ENCODE measurements around the gene TRIM42. TPM values are rescaled to one million over a fixed set of nuclear protein-coding genes. Genes with fewer than 3 reads are reported as not detected.

TRIM42 gene
- total and polyA plus RNA-seq, 3 donors from 2014 or later: 12.5 to 39.8 (median 21.4) TPM

- intact Hi-C loops (cut with DNase I; ENCODE audit: low total_unique reads): no loop called here
- no peak for TF ChIP-seq POLR2A (IDR thresholded peaks at IDR 0.05)
- TF ChIP-seq CTCF (IDR thresholded peaks at IDR 0.05): no peak
- Histone ChIP-seq H3K36me3 (ENCODE audit: low read depth, missing control alignments) (no peaks in the 10 kb centered on the region), H3K27ac (no peak overlapping the region), H3K27me3 (no peaks in the 10 kb centered on the region), H3K9me3 (no peaks in the 10 kb centered on the region), H3K4me3 (no peak overlapping the region), H3K4me1 (no peaks in the 10 kb centered on the region)
- DNase-seq: no peak
- WGBS, 2 donors: 84 to 89% methylated on average over 3 of the region's 3 CpGs
Observed at GRCh38 chr3:140699516-140700231, 21.8 kb downstream of the TRIM42 start.

GRCh38 chr3:140702281-140702680, 24.4 kb downstream of the TRIM42 start:
- H3K27ac ChIP-seq: no peak overlapping the region
- no peak for DNase-seq
- 90 to 93% methylated on average over 4 of the region's 4 CpGs for WGBS, 2 donors
- H3K36me3 ChIP-seq (ENCODE audit: low read depth, missing control alignments): no peaks in the 10 kb centered on the region
- H3K4me3 ChIP-seq: no peak overlapping the region
- H3K27me3 ChIP-seq: no peaks in the 10 kb centered on the region
- H3K4me1 ChIP-seq: no peaks in the 10 kb centered on the region
- TF ChIP-seq POLR2A (IDR thresholded peaks at IDR 0.05) (no peak), CTCF (IDR thresholded peaks at IDR 0.05) (no peak)
- no peaks in the 10 kb centered on the region for H3K9me3 ChIP-seq
- intact Hi-C loops (cut with DNase I; ENCODE audit: low total_unique reads): no loop called here

- Histone ChIP-seq H3K27ac (no peak overlapping the region), H3K27me3 (no peaks in the 10 kb centered on the region), H3K4me3 (no peak overlapping the region), H3K4me1 (peaks cover under 1% of the 10 kb centered on the region), H3K9me3 (no peaks in the 10 kb centered on the region), H3K36me3 (ENCODE audit: low read depth, missing control alignments) (no peaks in the 10 kb centered on the region)
- DNase-seq: no peak
- intact Hi-C loops (cut with DNase I; ENCODE audit: low total_unique reads): no loop called here
- TF ChIP-seq POLR2A (IDR thresholded peaks at IDR 0.05) (no peak), CTCF (IDR thresholded peaks at IDR 0.05) (no peak)
- 82 to 100% methylated on average over 1 of the region's 1 CpG for WGBS, 2 donors
Observed at GRCh38 chr3:140703496-140703895, 25.6 kb downstream of the TRIM42 start.

- TF ChIP-seq CTCF (IDR thresholded peaks at IDR 0.05) (no peak), POLR2A (IDR thresholded peaks at IDR 0.05) (no peak)
- no peak overlapping the region for H3K4me3 ChIP-seq
- no peaks in the 10 kb centered on the region for H3K36me3 ChIP-seq (ENCODE audit: low read depth, missing control alignments)
- peaks cover 3% of the 10 kb centered on the region for H3K4me1 ChIP-seq
- no peaks in the 10 kb centered on the region for H3K27me3 ChIP-seq
- DNase-seq: no peak
- no peak overlapping the region for H3K27ac ChIP-seq
- WGBS, 2 donors: 89 to 97% methylated on average over 1 of the region's 1 CpG
- no peaks in the 10 kb centered on the region for H3K9me3 ChIP-seq
- intact Hi-C loops (cut with DNase I; ENCODE audit: low total_unique reads): no loop called here
Observed at GRCh38 chr3:140704733-140705132, 26.9 kb downstream of the TRIM42 start.

GRCh38 chr3:140705954-140706353, 28.1 kb downstream of the TRIM42 start:
- DNase-seq: no peak
- no peaks in the 10 kb centered on the region for H3K36me3 ChIP-seq (ENCODE audit: low read depth, missing control alignments)
- H3K9me3 ChIP-seq: no peaks in the 10 kb centered on the region
- H3K4me1 ChIP-seq: peaks cover 3% of the 10 kb centered on the region
- intact Hi-C loops (cut with DNase I; ENCODE audit: low total_unique reads): no loop called here
- H3K27ac ChIP-seq: no peak overlapping the region
- H3K4me3 ChIP-seq: no peak overlapping the region
- TF ChIP-seq POLR2A (IDR thresholded peaks at IDR 0.05) (no peak), CTCF (IDR thresholded peaks at IDR 0.05) (no peak)
- H3K27me3 ChIP-seq: no peaks in the 10 kb centered on the region

Data from testis (tissue), 3 donors.